ENCODE measurements around the gene DTD2. TPM values are rescaled to one million over a fixed set of nuclear protein-coding genes. Genes with fewer than 3 reads are reported as not detected.
A peak's percentile ranks its signal among the peaks of the same experiment; 100 is the strongest.

Gene DTD2
- total RNA-seq: 6.9 TPM
- long read RNA-seq, partial matches to known transcripts: 0 of 3 reads
- long read RNA-seq, other reads (novel, unspliced or antisense): 0 of 3 reads

- H3K27me3 ChIP-seq (ENCODE audit: low read depth): no peaks in the 10 kb centered on the region
- TF ChIP-seq CTCF (IDR thresholded peaks at IDR 0.05; ENCODE audit: borderline replicate concordance): no peak
- intact Hi-C loops (cut with micrococcal nuclease): no loop called here
- peak within 1 kb of the TSS; percentile 96 for H3K27ac ChIP-seq (replicated peaks)
- DNase-seq: peak; percentile 95
- H3K36me3 ChIP-seq: peaks cover 4% of the 10 kb centered on the region
- H3K4me1 ChIP-seq: peaks cover 42% of the 10 kb centered on the region
- H3K4me3 ChIP-seq: peak within 1 kb of the TSS; percentile 80
- H3K9me3 ChIP-seq (replicated peaks): no peaks in the 10 kb centered on the region
Observed at GRCh38 chr14:31456841-31457664, at the start of gene DTD2. Gene DTD2, minus strand, starts transcription at chr14:31457506. Its CDS starts 113 bp downstream, at chr14:31457393.

GRCh38 chr14:31505411-31505810, 48.1 kb upstream of the DTD2 start:
- H3K27ac ChIP-seq (replicated peaks): peak overlapping the region; percentile 63
- peaks cover 26% of the 10 kb centered on the region for H3K4me1 ChIP-seq
- DNase-seq: no peak
- no peak overlapping the region for H3K4me3 ChIP-seq
- H3K27me3 ChIP-seq (ENCODE audit: low read depth): no peaks in the 10 kb centered on the region
- no peaks in the 10 kb centered on the region for H3K36me3 ChIP-seq
- H3K9me3 ChIP-seq (replicated peaks): no peaks in the 10 kb centered on the region
- TF ChIP-seq CTCF (IDR thresholded peaks at IDR 0.05; ENCODE audit: borderline replicate concordance): no peak
- intact Hi-C loops (cut with micrococcal nuclease): no loop called here

GRCh38 chr14:31501870-31502269, 44.6 kb upstream of the DTD2 start:
- H3K36me3 ChIP-seq: no peaks in the 10 kb centered on the region
- H3K27me3 ChIP-seq (ENCODE audit: low read depth): no peaks in the 10 kb centered on the region
- peaks cover 30% of the 10 kb centered on the region for H3K9me3 ChIP-seq (replicated peaks)
- intact Hi-C loops (cut with micrococcal nuclease): no loop called here
- H3K4me1 ChIP-seq: peaks cover 23% of the 10 kb centered on the region
- H3K4me3 ChIP-seq: no peak overlapping the region
- TF ChIP-seq CTCF (IDR thresholded peaks at IDR 0.05; ENCODE audit: borderline replicate concordance): no peak
- DNase-seq: no peak
- no peak overlapping the region for H3K27ac ChIP-seq (replicated peaks)

- H3K4me1 ChIP-seq: no peaks in the 10 kb centered on the region
- peaks cover 19% of the 10 kb centered on the region for H3K9me3 ChIP-seq (replicated peaks)
- intact Hi-C loops (cut with micrococcal nuclease): no loop called here
- no peaks in the 10 kb centered on the region for H3K27me3 ChIP-seq (ENCODE audit: low read depth)
- no peak for TF ChIP-seq CTCF (IDR thresholded peaks at IDR 0.05; ENCODE audit: borderline replicate concordance)
- H3K4me3 ChIP-seq: no peak overlapping the region
- H3K27ac ChIP-seq (replicated peaks): no peak overlapping the region
- no peak for DNase-seq
- no peaks in the 10 kb centered on the region for H3K36me3 ChIP-seq
Observed at GRCh38 chr14:31492759-31493498, 35.6 kb upstream of the DTD2 start.

GRCh38 chr14:31489691-31490090, 32.4 kb upstream of the DTD2 start:
- no peak for DNase-seq
- no peak for TF ChIP-seq CTCF (IDR thresholded peaks at IDR 0.05; ENCODE audit: borderline replicate concordance)
- Histone ChIP-seq H3K4me1 (no peaks in the 10 kb centered on the region), H3K36me3 (no peaks in the 10 kb centered on the region), H3K27me3 (ENCODE audit: low read depth) (no peaks in the 10 kb centered on the region), H3K4me3 (no peak overlapping the region), H3K9me3 (replicated peaks) (no peaks in the 10 kb centered on the region), H3K27ac (replicated peaks) (no peak overlapping the region)
- intact Hi-C loops (cut with micrococcal nuclease): no loop called here

Measured in left ventricle myocardium inferior (tissue), 1 donor.